ENCODE results near the gene DPEP1. TPM values are rescaled to one million over a fixed set of nuclear protein-coding genes. Genes with fewer than 3 reads are reported as not detected.

Gene DPEP1
- total RNA-seq, 1 experiment from 2014 or later = 0.79 TPM

- DNase-seq (ENCODE audit: low read depth) = peak; percentile 60
These were observed 73.9 kb downstream of the DPEP1 start for GRCh38 chr16:89687092-89687940.

Other genes starting within 250 kb of the DPEP1 start
- gene ANKRD11, start 123.1 kb upstream of the DPEP1 start, total RNA-seq (2014; rRNA removed; shearing (Covaris generic)) = 21.4 and 47.1 TPM in 2 replicates
- 69.6 and 77.5 TPM in 2 replicates for gene SPG7, start 105.2 kb upstream of the DPEP1 start, total RNA-seq (2014; rRNA removed; shearing (Covaris generic))
- gene RPL13, start 53.0 kb upstream of the DPEP1 start, total RNA-seq (2014; rRNA removed; shearing (Covaris generic)) = 2,167 and 2,261 TPM in 2 replicates
- 0.32 and 3.1 TPM in 2 replicates for gene CPNE7, start 37.9 kb upstream of the DPEP1 start, total RNA-seq (2014; rRNA removed; shearing (Covaris generic))
- gene CHMP1A, start 44.1 kb downstream of the DPEP1 start, total RNA-seq (2014; rRNA removed; shearing (Covaris generic)) = 61.0 and 103 TPM in 2 replicates
- gene SPATA33, start 44.2 kb downstream of the DPEP1 start, total RNA-seq (2014; rRNA removed; shearing (Covaris generic)) = 6.9 and 12.6 TPM in 2 replicates
- gene CDK10, start 73.0 kb downstream of the DPEP1 start, total RNA-seq (2014; rRNA removed; shearing (Covaris generic)) = 11.6 and 19.6 TPM in 2 replicates
- 5.5 and 10.9 TPM in 2 replicates for gene SPATA2L, start 88.1 kb downstream of the DPEP1 start, total RNA-seq (2014; rRNA removed; shearing (Covaris generic))
- 6.6 and 7.0 TPM in 2 replicates for gene VPS9D1, start 107.3 kb downstream of the DPEP1 start, total RNA-seq (2014; rRNA removed; shearing (Covaris generic))
- 3.0 and 6.9 TPM in 2 replicates for gene ZNF276, start 107.9 kb downstream of the DPEP1 start, total RNA-seq (2014; rRNA removed; shearing (Covaris generic))
- gene FANCA, start 203.0 kb downstream of the DPEP1 start, total RNA-seq (2014; rRNA removed; shearing (Covaris generic)) = 27.9 and 40.5 TPM in 2 replicates
- 1.1 and 2.3 TPM in 2 replicates for gene SPIRE2, start 214.8 kb downstream of the DPEP1 start, total RNA-seq (2014; rRNA removed; shearing (Covaris generic))